GM19468 (cell line): Measurements from ENCODE around the gene CHTF18.
"Not testable (repeated sequence)": the region's sequence is repeated elsewhere in the genome, so short reads cannot be mapped to it uniquely, and the experiment has no call there.

Experiments
- ATAC-seq: cut with Tn5 transposase; IDR thresholded peaks from one replicate; pipeline ENCODE4 v1.9.1; 2021; ENCODE audit warnings: mild to moderate bottlenecking, moderate library complexity, moderate number of reproducible peaks; ENCODE audit not compliant: unreplicated experiment; ENCODE audit errors: extremely low read depth

The CHTF18 gene

DNA sequence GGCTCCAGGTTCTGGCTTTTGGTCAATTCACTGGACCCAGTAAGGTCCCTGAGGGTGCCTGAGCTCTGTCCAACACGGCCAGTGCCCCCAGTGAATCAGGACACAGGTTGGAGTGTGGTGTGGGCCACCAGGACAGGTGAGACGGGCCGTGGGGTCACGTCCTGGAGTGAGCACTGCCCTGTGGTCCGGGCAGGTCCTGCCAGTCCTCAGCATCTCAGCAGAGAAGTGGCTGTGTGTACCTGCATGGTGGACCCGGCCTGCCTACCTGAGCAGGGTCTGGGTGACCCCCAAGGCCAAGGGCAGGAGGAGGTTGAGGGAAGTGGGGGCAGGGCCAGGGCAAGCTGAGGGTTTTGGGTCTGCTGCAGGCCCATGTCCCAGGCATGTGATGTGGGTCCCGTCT lies 14.0 kb downstream of the CHTF18 start:
- no peak for ATAC-seq

- no peak for ATAC-seq
Measured at GRCh38 chr16:802914-803753, 14.7 kb downstream of the CHTF18 start.

- no peak for ATAC-seq
Measured at GRCh38 chr16:803754-804080, 15.3 kb downstream of the CHTF18 start.

GRCh38 chr16:804193-805048 lies 16.0 kb downstream of the CHTF18 start:
- ATAC-seq, result no peak

DNA sequence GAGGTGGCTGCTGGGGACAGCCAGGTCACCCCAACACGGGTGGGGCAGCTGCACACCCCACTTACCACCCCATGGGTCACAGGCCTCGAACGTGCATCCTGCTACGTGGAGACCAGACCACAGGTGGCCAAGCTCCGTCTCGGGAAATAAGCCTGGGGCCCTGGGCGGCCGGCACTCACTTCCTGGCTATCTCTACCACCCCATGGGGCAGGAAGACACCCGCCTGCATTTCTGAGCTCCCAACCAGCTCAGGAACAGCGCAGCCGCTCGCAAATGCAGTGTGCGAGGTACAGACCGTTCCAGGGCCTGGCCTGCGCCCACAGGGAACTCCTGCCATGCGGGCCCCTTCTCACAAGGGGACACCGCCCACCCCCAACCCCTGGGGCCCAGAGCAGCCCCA lies 17.1 kb downstream of the CHTF18 start:
- no peak for ATAC-seq

DNA sequence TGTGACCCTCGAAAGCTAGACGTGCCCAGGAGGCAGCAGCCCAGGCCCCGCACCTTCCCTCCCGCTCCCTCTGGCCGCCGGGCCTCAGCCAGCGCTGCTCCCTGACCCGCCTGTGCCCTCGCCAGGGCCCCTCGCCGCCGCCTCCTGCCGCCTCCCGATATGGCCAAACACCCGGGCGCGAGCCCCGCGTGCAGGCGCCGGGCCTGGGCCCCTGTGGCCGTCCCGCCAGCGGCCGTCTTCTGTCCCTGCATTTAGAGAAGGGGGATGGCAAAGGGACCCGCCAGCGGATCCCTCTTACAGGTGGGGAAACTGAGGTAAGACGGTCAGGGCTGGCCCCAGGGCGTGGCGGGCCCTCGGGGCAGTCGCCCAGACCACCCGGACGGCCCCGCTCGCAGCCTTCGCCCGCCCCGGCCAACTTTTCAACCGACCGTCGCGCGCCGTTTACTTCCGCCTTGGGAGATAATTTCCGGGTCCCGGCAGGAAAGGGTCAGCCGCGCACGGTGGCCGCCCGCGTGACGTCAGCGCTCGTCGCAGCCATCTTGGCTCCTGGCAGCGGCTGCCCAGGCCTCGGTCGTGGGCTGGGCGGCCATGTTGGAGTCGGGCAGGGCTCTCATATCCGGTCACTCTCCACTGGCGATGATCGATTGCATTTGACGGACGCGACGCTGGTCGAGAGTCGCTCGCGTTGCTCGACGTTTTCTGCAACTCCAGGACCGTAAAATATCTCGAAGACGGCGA lies 19.1 kb downstream of the CHTF18 start:
- ATAC-seq, result peak; percentile 49

DNA sequence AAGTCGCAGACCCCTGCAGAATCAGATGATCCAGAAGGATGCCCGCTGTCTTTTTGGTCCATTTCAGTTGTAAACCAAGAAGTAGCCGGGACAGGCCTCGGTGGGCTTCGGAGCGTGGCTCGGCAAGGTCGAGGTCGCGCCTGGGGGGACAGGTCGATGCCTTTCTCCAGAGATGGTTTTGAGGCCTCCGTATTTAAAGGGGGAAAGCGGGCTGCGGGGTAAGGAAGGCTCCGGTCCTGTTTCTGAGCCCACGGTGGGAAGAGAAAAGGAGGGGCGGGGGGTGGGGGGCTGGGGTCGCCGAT lies 19.6 kb downstream of the CHTF18 start:
- ATAC-seq, result no peak

DNA sequence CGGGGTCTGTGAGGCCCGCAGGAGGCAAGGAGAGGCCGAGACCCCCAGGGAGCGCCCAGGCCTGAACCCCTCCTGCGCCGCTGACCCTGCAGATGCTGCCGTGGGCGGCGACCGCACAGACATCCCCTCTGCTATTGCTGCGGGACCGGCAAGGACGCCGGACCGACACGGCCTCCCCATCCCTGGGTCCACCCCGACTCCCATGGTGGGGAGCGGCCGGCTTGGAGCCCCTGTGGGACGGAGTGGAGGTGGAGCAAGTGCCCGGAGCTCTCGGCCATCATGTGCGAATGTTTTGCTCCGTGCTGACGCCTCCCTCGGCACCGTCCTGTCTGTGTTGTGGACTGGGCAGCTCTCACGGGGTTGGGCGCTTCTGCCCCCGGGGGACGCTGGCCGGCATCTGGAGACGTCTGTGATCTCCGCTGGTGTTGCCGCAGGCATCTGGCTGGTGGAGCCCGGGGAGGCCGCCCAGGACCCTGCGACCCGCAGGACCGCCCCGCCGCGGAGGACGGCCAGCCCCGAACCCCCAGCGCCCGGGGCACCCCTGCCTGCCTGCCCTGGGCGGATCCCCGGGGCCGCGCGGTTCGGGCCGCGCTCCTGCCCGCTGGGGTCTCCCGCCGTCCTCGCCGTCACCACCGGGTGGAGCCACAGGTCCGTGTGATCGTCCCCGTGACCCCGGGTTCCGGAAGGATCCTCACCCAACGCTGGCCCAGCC lies 24.9 kb downstream of the CHTF18 start:
- ATAC-seq, result no peak

GRCh38 chr16:813916-814412 lies 25.5 kb downstream of the CHTF18 start:
- no peak for ATAC-seq

GRCh38 chr16:814974-815373 lies 26.6 kb downstream of the CHTF18 start:
- no peak for ATAC-seq

DNA sequence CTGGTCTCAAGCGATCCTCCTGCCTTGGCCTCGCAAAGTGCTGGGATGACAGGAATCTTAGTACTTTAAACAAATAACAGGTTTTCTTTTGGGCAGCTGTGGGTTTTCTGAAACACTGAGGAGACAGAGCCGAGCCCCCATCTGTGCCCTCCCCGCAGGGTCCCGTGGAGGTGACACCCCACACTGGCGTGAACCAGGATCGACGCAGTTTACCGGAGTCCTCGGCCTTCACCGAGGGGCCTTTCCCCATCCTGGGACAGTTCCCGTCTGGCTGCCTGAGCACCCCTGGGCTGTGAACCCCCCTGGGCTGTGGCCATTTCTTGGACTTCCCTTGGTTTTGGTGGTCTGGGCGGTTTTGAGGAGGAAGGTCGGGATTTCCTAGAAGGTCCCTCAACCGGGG lies 27.4 kb downstream of the CHTF18 start:
- ATAC-seq, result no peak

GRCh38 chr16:817001-817906 lies 28.8 kb downstream of the CHTF18 start:
- no peak for ATAC-seq

- ATAC-seq, result no peak
Measured at GRCh38 chr16:818132-818531, 29.7 kb downstream of the CHTF18 start.

- no peak for ATAC-seq
Measured at GRCh38 chr16:818592-818991, 30.2 kb downstream of the CHTF18 start.

- ATAC-seq, result no peak
Measured at GRCh38 chr16:819336-820043, 31.1 kb downstream of the CHTF18 start.

DNA sequence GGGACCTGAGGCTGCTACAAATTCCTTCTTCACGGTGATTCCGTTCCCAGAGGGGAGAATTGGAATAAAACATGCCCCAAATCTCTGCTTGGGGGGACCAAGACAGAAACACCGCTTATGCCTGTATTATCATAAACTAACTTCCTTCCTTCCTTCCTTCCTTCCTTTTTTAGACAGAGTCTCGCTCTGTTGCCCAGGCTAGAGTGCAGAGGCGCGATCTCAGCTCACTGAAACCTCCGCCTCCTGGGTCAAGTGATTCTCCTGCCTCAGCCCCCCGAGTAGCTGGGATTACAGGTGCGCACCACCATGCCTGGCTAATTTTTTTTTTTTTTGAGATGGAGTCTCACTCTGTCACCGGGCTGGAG lies 31.6 kb downstream of the CHTF18 start:
- ATAC-seq, result not testable (repeated sequence)

- no peak for ATAC-seq
Measured at GRCh38 chr16:820748-821147, 32.3 kb downstream of the CHTF18 start.

DNA sequence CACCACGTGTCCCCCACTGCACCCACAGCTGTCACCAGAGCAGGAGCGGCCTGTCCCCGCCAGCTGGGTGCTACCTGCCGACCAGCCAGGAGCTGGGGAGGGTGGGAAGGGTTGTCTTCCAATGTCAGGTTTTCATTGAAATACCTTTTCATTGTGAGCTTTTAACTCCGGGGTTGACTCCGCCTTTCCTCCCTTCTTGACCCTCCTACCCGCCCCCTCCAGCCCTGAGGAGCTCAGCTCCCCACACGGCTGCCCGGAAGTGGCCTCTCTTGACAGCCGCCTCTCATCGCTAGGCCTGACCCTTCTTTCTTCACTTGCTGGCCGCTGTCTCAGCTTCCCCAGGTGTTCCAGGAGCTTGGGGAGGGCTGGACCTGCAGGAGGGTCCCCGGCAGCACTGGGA lies 33.3 kb downstream of the CHTF18 start:
- no peak for ATAC-seq
